K562 (cell line): ENCODE results near the gene ACTL7B. TPM values are rescaled to one million over a fixed set of nuclear protein-coding genes. Genes with fewer than 3 reads are reported as not detected.

Source experiments
- ATAC-seq: fragments of 200-7000 bp; cut with Tn5 transposase; 3 replicates; pipeline ENCODE4 v1.9.1; 2020; ENCODE audit warnings: moderate library complexity
- BruUV-seq: library from RNA; stranded (reverse); fragments of 400-500 nt; replicated peaks from 2 replicates; lab custom pipeline; 2021; lab: Mats Ljungman, UMichigan
- CTCF ChIA-PET: fragments of 300-600 bp; formaldehyde crosslinking; extraction: SDS; loops from one replicate; lab custom pipeline; 2021; ENCODE audit warnings: low intra/inter-chr PET ratio; lab: Yijun Ruan, JAX
- POLR2A ChIA-PET: fragments of 300-600, 350-650 bp; sonication (Branson Sonifier 250); formaldehyde crosslinking; extraction: SDS; loops from one replicate; lab custom pipeline; 2021; ENCODE audit warnings: antibody characterized with exemption, inconsistent platforms; lab: Yijun Ruan, JAX
- DNase-seq, 4 experiments: peaks; one replicate each; pipeline versions ENCODE4 v3.0.0 to v3.0.0-alpha.2; 2011 to 2018; ENCODE audit warnings: low spot score in 3 of 4, mixed read lengths in 3 of 4; ENCODE audit errors: extremely low read depth in 1 of 4
- FAIRE-seq: peaks from 2 replicates; lab custom pipeline; 2011; peaks lifted over from hg19 to GRCh38; lab: Jason Lieb, UNC
- H2AFZ ChIP-seq: 2 replicates; pipeline ENCODE4 v1.6.0; 2011; ENCODE audit warnings: low read depth, low read length, control low read depth, inconsistent platforms
- H3K27ac ChIP-seq: fragments of 200-600 bp; 3 replicates; pipeline ENCODE4 v1.8.0; 2011; ENCODE audit warnings: low read depth, mild to moderate bottlenecking, control low read depth, inconsistent platforms, low read length, moderate library complexity, mixed read lengths; ENCODE audit errors: extremely low read depth
- H3K27me3 ChIP-seq, 2 experiments: fragments of 300-600 bp in 1 of 2; 2 replicates in 1 of 2; 3 replicates in 1 of 2; pipeline versions ENCODE4 v1.6.0 to v1.8.0; 2011; ENCODE audit warnings: inconsistent platforms in 2 of 2, low read length in 2 of 2, mild to moderate bottlenecking in 1 of 2, mixed read lengths in 1 of 2, moderate library complexity in 1 of 2; ENCODE audit not compliant: control insufficient read depth in 2 of 2, insufficient read depth in 2 of 2
- H3K36me3 ChIP-seq: fragments of 300-600 bp; 3 replicates; pipeline ENCODE4 v1.8.0; 2011; ENCODE audit warnings: mild to moderate bottlenecking, low read length, inconsistent platforms; ENCODE audit not compliant: control insufficient read depth, insufficient read depth
- H3K4me1 ChIP-seq, 2 experiments: fragments of 200-600 bp in 1 of 2; replicated peaks in 1 of 2; 2 replicates in 1 of 2; 3 replicates in 1 of 2; pipeline versions ENCODE4 v1.5.1 to v1.8.0; 2011; ENCODE audit warnings: inconsistent platforms in 2 of 2, low read length in 2 of 2, mild to moderate bottlenecking in 1 of 2, mixed read lengths in 1 of 2, moderate library complexity in 1 of 2; ENCODE audit not compliant: control insufficient read depth in 2 of 2, insufficient read depth in 2 of 2
- H3K4me2 ChIP-seq: 2 replicates; pipeline ENCODE4 v1.6.1; 2011; ENCODE audit warnings: low read length, control low read depth, inconsistent platforms, mixed read lengths; ENCODE audit not compliant: insufficient read depth
- H3K4me3 ChIP-seq: fragments of 200-600 bp; sonication (generic), shearing (Covaris generic); 2 replicates; pipeline ENCODE4 v1.5.1; 2016; ENCODE audit warnings: control low read depth, inconsistent platforms
- H3K79me2 ChIP-seq: fragments of 200-600 bp; 3 replicates; pipeline ENCODE4 v1.8.0; 2011; ENCODE audit warnings: low read length, inconsistent platforms; ENCODE audit not compliant: control insufficient read depth, insufficient read depth
- H3K9ac ChIP-seq, 2 experiments: 2 replicates each; pipeline versions ENCODE4 v1.6.0 to v1.6.1; 2011; ENCODE audit warnings: low read depth in 2 of 2, low read length in 2 of 2, control low read depth in 1 of 2, inconsistent platforms in 1 of 2, mild to moderate bottlenecking in 1 of 2, mixed read lengths in 1 of 2; ENCODE audit not compliant: insufficient read depth in 1 of 2
- H3K9me1 ChIP-seq: one replicate; pipeline ENCODE4 v1.6.0; 2011; ENCODE audit warnings: inconsistent platforms, mild to moderate bottlenecking, low read length, moderate library complexity; ENCODE audit not compliant: control insufficient read depth, insufficient read depth
- H3K9me3 ChIP-seq: replicated peaks from 2 replicates; pipeline ENCODE4 v1.5.1; 2011; ENCODE audit warnings: low read depth, low read length, inconsistent platforms; ENCODE audit not compliant: control insufficient read depth, insufficient read depth
- H4K20me1 ChIP-seq: replicated peaks from 2 replicates; pipeline ENCODE4 v1.6.1; 2011; ENCODE audit warnings: low read length, inconsistent platforms, mixed read lengths; ENCODE audit not compliant: control insufficient read depth, insufficient read depth
- ATF1 ChIP-seq, 2 experiments: fragments of 450-650 bp in 1 of 2; IDR thresholded peaks; 2 replicates each; pipeline ENCODE4 v1.6.1; 2016; ENCODE audit warnings: missing compliant biosample characterization in 1 of 2, missing genetic modification characterization in 1 of 2
- CBFB ChIP-seq: sonication (generic); formaldehyde crosslinking; IDR thresholded peaks from 2 replicates; pipeline ENCODE4 v1.4.0; 2020; ENCODE audit warnings: mild to moderate bottlenecking, missing genetic modification reagents
- E2F3 ChIP-seq: fragments of 250-450 bp; sonication (Bioruptor Pico); IDR thresholded peaks from 2 replicates; pipeline ENCODE4 v1.4.0; 2020; ENCODE audit warnings: mild to moderate bottlenecking
- HDAC2 ChIP-seq: fragments of 450-650 bp; IDR thresholded peaks from 2 replicates; pipeline ENCODE4 v1.6.1; 2016; ENCODE audit warnings: mild to moderate bottlenecking
- NCOR1 ChIP-seq: fragments of 450-650 bp; IDR thresholded peaks from 2 replicates; pipeline ENCODE4 v1.6.1; 2016; ENCODE audit warnings: mild to moderate bottlenecking, moderate library complexity
- SMAD1 ChIP-seq: fragments of 150-350 bp; IDR thresholded peaks from 2 replicates; pipeline ENCODE4 v1.6.1; 2014; ENCODE audit warnings: low read length, low read depth; ENCODE audit not compliant: partially characterized antibody
- SNAPC5 ChIP-seq: fragments of 250-450 bp; sonication (Bioruptor Pico); IDR thresholded peaks from 2 replicates; pipeline ENCODE4 v1.8.0; 2021; ENCODE audit warnings: moderate library complexity, mild to moderate bottlenecking, inconsistent platforms
- TCFL5 ChIP-seq: fragments of 250-450 bp; sonication (Bioruptor Pico); conservative IDR thresholded peaks from 2 replicates; pipeline ENCODE4 v1.6.1; 2021; ENCODE audit warnings: mild to moderate bottlenecking, moderate library complexity, matching md5 sums
- TOE1 ChIP-seq, 2 experiments: fragments of 450-650 bp in 1 of 2; sonication (generic) in 1 of 2; formaldehyde crosslinking in 1 of 2; IDR thresholded peaks; 2 replicates each; pipeline versions ENCODE4 v1.7.1 to v1.8.0; 2016 to 2022; ENCODE audit warnings: borderline replicate concordance in 2 of 2, mild to moderate bottlenecking in 2 of 2, antibody characterized with exemption in 1 of 2, inconsistent platforms in 1 of 2, low read depth in 1 of 2, missing genetic modification reagents in 1 of 2, moderate library complexity in 1 of 2
- ZBTB1 ChIP-seq: sonication (generic); formaldehyde crosslinking; IDR thresholded peaks from 2 replicates; pipeline ENCODE4 v1.8.1; 2023; ENCODE audit warnings: missing genetic modification reagents, low read depth, mild to moderate bottlenecking, borderline replicate concordance
- ZC3H4 ChIP-seq: sonication (generic); formaldehyde crosslinking; IDR thresholded peaks from 2 replicates; pipeline ENCODE4 v1.9.0; 2021; ENCODE audit warnings: missing genetic modification reagents, borderline replicate concordance
- ZMIZ1 ChIP-seq, 2 experiments: fragments of 150-350 bp in 1 of 2; IDR thresholded peaks; 2 replicates each; pipeline ENCODE4 v1.6.1; 2012 to 2016; ENCODE audit warnings: low read depth in 2 of 2, low read length in 2 of 2, mild to moderate bottlenecking in 1 of 2, moderate library complexity in 1 of 2
- ZNF408 ChIP-seq: fragments of 250-450 bp; sonication (Bioruptor Pico); IDR thresholded peaks from 2 replicates; pipeline ENCODE4 v1.4.0; 2020; ENCODE audit warnings: low read depth, mild to moderate bottlenecking, moderate library complexity
- ZNF785 ChIP-seq: fragments of 250-450 bp; sonication (Bioruptor Pico); IDR thresholded peaks from 2 replicates; pipeline ENCODE4 v1.4.0; 2020; ENCODE audit warnings: mild to moderate bottlenecking
- WGBS: fragments of 100-300 bp; shearing (Covaris generic); methylation state at CpG from one replicate; pipeline ENCODE4 v1.1.6; 2016; ENCODE audit warnings: low coverage, mixed read lengths; ENCODE audit not compliant: insufficient coverage; ENCODE audit errors: missing lambda C conversion rate; 5-methylcytosine and 5-hydroxymethylcytosine counted together
- in situ Hi-C: fragments of 300-500 bp; cut with MboI; formaldehyde crosslinking; loops from 4 replicates; pipeline ENCODE4 v1.15.0; 2018; ENCODE audit warnings: inconsistent platforms, mixed read lengths
- intact Hi-C: fragments of 100-400 bp; cut with micrococcal nuclease; formaldehyde crosslinking; loops from 2 replicates; pipeline ENCODE4 v1.14.2; 2022
- polyA plus RNA-seq, 8 experiments: library from polyadenylated mRNA; depleted of rRNA in 4 of 8; stranded (reverse) in 5 of 8; unstranded in 3 of 8; fragments of >200 nt; fragmentation: Nextera tagmentation in 2 of 8; fragmentation: Illumina TruSeq in 1 of 8; extraction: Ambion mirVana in 2 of 8; extraction: Trizol in 1 of 8; gene quantifications; 2 replicates each; pipeline versions ENCODE4 v1.2.1 to v1.2.3, GENCODE V29; 2011 to 2014; ENCODE audit warnings: inconsistent platforms in 1 of 8, missing spikeins in 1 of 8
- total RNA-seq, 7 experiments: library from RNA; depleted of rRNA in 6 of 7; stranded (reverse); fragments of >200 nt in 6 of 7; fragmentation: Illumina TruSeq in 2 of 7; extraction: Trizol in 2 of 7; gene quantifications; 2 replicates each; pipeline versions ENCODE4 v1.2.1 to v1.2.3, GENCODE V29; 2011 to 2021; ENCODE audit warnings: low replicate concordance in 1 of 7

Gene ACTL7B
- total and polyA plus RNA-seq, 9 of the 15 experiments (the other 6 are each of a cell fraction or from before 2014, with no cell fraction given): not detected

GRCh38 chr9:108861464-108861863 is 5.7 kb upstream of the ACTL7B start:
- no TSS peak for BruUV-seq
- H3K4me3 ChIP-seq: no peak overlapping the region
- no peak for ATAC-seq
- no peaks in the 10 kb centered on the region for H3K36me3 ChIP-seq
- no peaks in the 10 kb centered on the region for H3K9me1 ChIP-seq
- intact Hi-C loops: no loop called here
- FAIRE-seq: no peak
- H3K4me1 ChIP-seq: no peaks in the 10 kb centered on the region
- ChIA-PET CTCF (no interaction called here), POLR2A (no interaction called here)
- 30% methylated on average over 7 of the region's 7 CpGs for WGBS
- H2AFZ ChIP-seq: no peak overlapping the region
- in situ Hi-C loops: no loop called here
- no peak for TF ChIP-seq ZNF785 (CRISPR knock-in tag)
- TF ChIP-seq CBFB (CRISPR knock-in tag): no peak
- TF ChIP-seq ZMIZ1 (IDR thresholded peaks at IDR 0.05; ENCODE audit: low read depth in 2 of 2, low read length in 2 of 2): no peak
- TF ChIP-seq SMAD1: no peak
- TF ChIP-seq ZNF408: no peak
- TF ChIP-seq TCFL5: no peak
- no peak for TF ChIP-seq SNAPC5
- TF ChIP-seq ZBTB1: no peak
- no peak for TF ChIP-seq E2F3
- no peak for TF ChIP-seq TOE1 (IDR thresholded peaks at IDR 0.05; ENCODE audit: borderline replicate concordance)
- TF ChIP-seq TOE1 (CRISPR knock-in tag; IDR thresholded peaks at IDR 0.05; ENCODE audit: borderline replicate concordance, low read depth): no peak
- TF ChIP-seq NCOR1: no peak
- TF ChIP-seq ATF1 (CRISPR knock-in tag; IDR thresholded peaks at IDR 0.05): no peak
- TF ChIP-seq ATF1 (tag; IDR thresholded peaks at IDR 0.05): no peak
- no peak for TF ChIP-seq ZC3H4 (CRISPR knock-in tag)
- no peak for TF ChIP-seq HDAC2
- H3K27ac ChIP-seq: no peak overlapping the region
- no peak overlapping the region for H3K4me2 ChIP-seq
- H3K27me3 ChIP-seq: peaks cover 4 to 8% of the 10 kb centered on the region in 2 experiments; a peak in 4 of 5 replicates
- DNase-seq: no peak
- no peak overlapping the region for H3K9ac ChIP-seq
- H4K20me1 ChIP-seq: no peaks in the 10 kb centered on the region
- H3K79me2 ChIP-seq: no peaks in the 10 kb centered on the region
- H3K9me3 ChIP-seq: no peaks in the 10 kb centered on the region
